IMR-90 (cell line): ENCODE results near the gene CRTAC1. TPM values are rescaled to one million over a fixed set of nuclear protein-coding genes. Genes with fewer than 3 reads are reported as not detected.

Experiments used
- ATAC-seq: fragments of 200-7000 bp; cut with Tn5 transposase; 2 replicates; pipeline ENCODE4 v1.9.1; 2020; ENCODE audit warnings: low read depth, mild to moderate bottlenecking, moderate library complexity
- BruUV-seq: library from RNA; stranded (reverse); fragments of 400-500 nt; replicated peaks from 2 replicates; lab custom pipeline; 2021; lab: Mats Ljungman, UMichigan
- CTCF ChIA-PET: fragments of 300-600 bp; formaldehyde crosslinking; extraction: SDS; loops from one replicate; lab custom pipeline; 2021; ENCODE audit warnings: antibody characterized with exemption; lab: Yijun Ruan, JAX
- POLR2A ChIA-PET: fragments of 300-600 bp; sonication (Branson Sonifier 250); formaldehyde crosslinking; loops from one replicate; lab custom pipeline; 2022; ENCODE audit warnings: antibody characterized with exemption; ENCODE audit not compliant: unreplicated experiment; lab: Charles Lee
- DNase-seq: peaks from one replicate; pipeline ENCODE4 v3.0.0; 2013
- H2AFZ ChIP-seq: replicated peaks from 2 replicates; pipeline ENCODE3; 2013; ENCODE audit warnings: low read length, mild to moderate bottlenecking; ENCODE audit not compliant: poor library complexity
- H2AK5ac ChIP-seq: 2 replicates; pipeline ENCODE4 v1.6.1; 2013; ENCODE audit warnings: low read depth, low read length, inconsistent platforms
- H2AK9ac ChIP-seq: replicated peaks from 2 replicates; pipeline ENCODE3; 2013; ENCODE audit warnings: mild to moderate bottlenecking, low read depth, low read length, moderate library complexity; ENCODE audit not compliant: poor library complexity
- H2BK120ac ChIP-seq: 2 replicates; pipeline ENCODE4 v1.6.1; 2013; ENCODE audit warnings: low read depth, low read length, inconsistent platforms
- H2BK15ac ChIP-seq: 3 replicates; pipeline ENCODE4 v1.6.1; 2013; ENCODE audit warnings: low read depth, low read length, inconsistent platforms
- H2BK20ac ChIP-seq: 2 replicates; pipeline ENCODE4 v1.6.1; 2013; ENCODE audit warnings: low read depth, mild to moderate bottlenecking, inconsistent platforms, low read length, moderate library complexity
- H2BK5ac ChIP-seq: 2 replicates; pipeline ENCODE4 v1.6.1; 2013; ENCODE audit warnings: mild to moderate bottlenecking, low read depth, low read length, inconsistent platforms; ENCODE audit not compliant: poor library complexity, severe bottlenecking
- H3K14ac ChIP-seq: replicated peaks from 2 replicates; pipeline ENCODE4 v1.6.1; 2013; ENCODE audit warnings: low read depth, low read length, inconsistent platforms
- H3K18ac ChIP-seq: 2 replicates; pipeline ENCODE4 v1.6.1; 2013; ENCODE audit warnings: low read depth, low read length, control low read depth
- H3K23ac ChIP-seq: 2 replicates; pipeline ENCODE4 v1.6.1; 2013; ENCODE audit warnings: low read depth, low read length, inconsistent platforms
- H3K27ac ChIP-seq: 2 replicates; pipeline ENCODE4 v1.5.1; 2013; ENCODE audit warnings: mild to moderate bottlenecking, control low read depth, low read length; ENCODE audit not compliant: insufficient read depth
- H3K27me3 ChIP-seq: 2 replicates; pipeline ENCODE4 v1.6.1; 2013; ENCODE audit warnings: low read length; ENCODE audit not compliant: control insufficient read depth, insufficient read depth
- H3K36me3 ChIP-seq: 2 replicates; pipeline ENCODE4 v1.6.1; 2013; ENCODE audit warnings: low read length, mixed read lengths; ENCODE audit not compliant: control insufficient read depth, insufficient read depth
- H3K4ac ChIP-seq: 2 replicates; pipeline ENCODE4 v1.6.1; 2013; ENCODE audit warnings: low read depth, low read length, inconsistent platforms
- H3K4me1 ChIP-seq: 2 replicates; pipeline ENCODE4 v1.6.1; 2013; ENCODE audit warnings: low read length, mixed read lengths; ENCODE audit not compliant: control insufficient read depth, insufficient read depth
- H3K4me2 ChIP-seq: 2 replicates; pipeline ENCODE4 v1.6.1; 2013; ENCODE audit warnings: low read depth, mild to moderate bottlenecking, control low read depth, low read length, moderate library complexity
- H3K4me3 ChIP-seq: 2 replicates; pipeline ENCODE4 v1.5.1; 2013; ENCODE audit warnings: low read depth, mild to moderate bottlenecking, control low read depth, low read length, moderate library complexity; ENCODE audit not compliant: insufficient read depth
- H3K56ac ChIP-seq: 2 replicates; pipeline ENCODE4 v1.6.1; 2013; ENCODE audit warnings: low read length, inconsistent platforms; ENCODE audit not compliant: insufficient read depth; ENCODE audit errors: extremely low read depth
- H3K79me1 ChIP-seq, 2 experiments: 2 replicates each; pipeline ENCODE4 v1.6.1; 2013; ENCODE audit warnings: low read length in 2 of 2, inconsistent platforms in 1 of 2, low read depth in 1 of 2
- H3K9ac ChIP-seq: 2 replicates; pipeline ENCODE4 v1.6.1; 2013; ENCODE audit warnings: low read depth, low read length, control low read depth
- H3K9me1 ChIP-seq: 2 replicates; pipeline ENCODE4 v1.6.1; 2013; ENCODE audit warnings: low read length, inconsistent platforms; ENCODE audit not compliant: insufficient read depth
- H3K9me3 ChIP-seq: 2 replicates; pipeline ENCODE4 v1.6.1; 2013; ENCODE audit warnings: low read length; ENCODE audit not compliant: control insufficient read depth, insufficient read depth
- H4K20me1 ChIP-seq: 2 replicates; pipeline ENCODE4 v1.6.1; 2013; ENCODE audit warnings: low read length, inconsistent platforms; ENCODE audit not compliant: insufficient read depth
- H4K5ac ChIP-seq: 2 replicates; pipeline ENCODE4 v1.6.1; 2013; ENCODE audit warnings: mild to moderate bottlenecking, low read depth, low read length, control low read depth
- H4K8ac ChIP-seq, 2 experiments: 2 replicates each; pipeline ENCODE4 v1.6.1; 2013; ENCODE audit warnings: low read depth in 2 of 2, low read length in 2 of 2, control low read depth in 1 of 2, inconsistent platforms in 1 of 2
- H4K91ac ChIP-seq: 2 replicates; pipeline ENCODE4 v1.6.1; 2013; ENCODE audit warnings: low read depth, low read length, inconsistent platforms; ENCODE audit not compliant: insufficient read depth
- BHLHE40 ChIP-seq: fragments of 150-350 bp; IDR thresholded peaks from 2 replicates; pipeline ENCODE4 v1.6.1; 2016; ENCODE audit warnings: mild to moderate bottlenecking, low read depth, low read length
- MAZ ChIP-seq: IDR thresholded peaks from 2 replicates; pipeline ENCODE4 v1.6.1; 2012; ENCODE audit warnings: low read depth, mild to moderate bottlenecking, low read length, improper control_type of control experiment, moderate library complexity, borderline replicate concordance
- RAD21 ChIP-seq: IDR thresholded peaks from 2 replicates; pipeline ENCODE4 v1.6.1; 2012; ENCODE audit warnings: low read length, improper control_type of control experiment
- WGBS, 2 experiments: methylation state at CpG; one replicate each; pipeline versions ENCODE4 v1.1.5 to v1.1.7; 2013; ENCODE audit warnings: missing lambda C conversion rate in 2 of 2; ENCODE audit not compliant: insufficient read length in 1 of 2; ENCODE audit errors: extremely low coverage in 2 of 2; 5-methylcytosine and 5-hydroxymethylcytosine counted together
- dilution Hi-C: fragments of 300-500 bp; cut with HindIII; formaldehyde crosslinking; loops from one replicate; pipeline ENCODE4 v1.14.3; 2018; ENCODE audit warnings: low sequenced_read_pairs; ENCODE audit not compliant: unreplicated experiment
- in situ Hi-C: fragments of 300-500 bp; cut with MboI; formaldehyde crosslinking; loops from 3 replicates; pipeline ENCODE4 v1.14.3; 2019; ENCODE audit warnings: low sequenced_read_pairs, inconsistent platforms, mixed read lengths
- intact Hi-C: fragments of 100-400 bp; cut with micrococcal nuclease; formaldehyde crosslinking; loops from 2 replicates; pipeline ENCODE4 v1.10.0; 2022
- polyA plus RNA-seq, 3 experiments: library from polyadenylated mRNA; depleted of rRNA; stranded (reverse); fragments of >200 nt; gene quantifications; 2 replicates each; pipeline ENCODE4 v1.2.3, GENCODE V29; 2012; ENCODE audit warnings: low replicate concordance in 1 of 3
- total RNA-seq: library from RNA; depleted of rRNA; stranded (reverse); fragments of >200 nt; gene quantifications from 2 replicates; pipeline ENCODE4 v1.2.3, GENCODE V29; 2012

The CRTAC1 gene
- total and polyA plus RNA-seq, 2 of the 4 experiments (the other 2 are of a cell fraction) = not detected

DNA sequence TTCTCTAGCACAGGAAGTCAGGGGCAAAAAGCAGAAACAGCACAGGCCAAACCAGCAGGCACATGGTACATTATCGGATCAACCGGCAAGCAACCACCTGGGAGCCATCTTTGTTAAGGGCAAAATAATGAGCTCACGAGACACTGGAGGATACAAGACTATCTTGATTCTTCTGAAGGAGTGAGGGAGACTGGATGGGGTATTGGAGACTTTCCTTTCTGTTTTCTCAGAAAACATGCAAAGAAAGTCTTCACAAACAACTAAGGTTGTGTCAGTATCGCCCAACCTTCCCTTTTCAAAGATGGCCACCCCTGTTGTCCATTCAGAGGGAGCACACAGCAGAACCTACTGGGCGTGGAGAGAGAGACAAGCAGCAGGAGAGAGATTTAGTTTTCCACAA is 151.2 kb downstream of the CRTAC1 start:
- intact Hi-C loops = no loop called here
- POLR2A ChIA-PET = no interaction called here

More for the DNA sequence above, 151.2 kb downstream of the CRTAC1 start:
- Histone ChIP-seq H3K4me2 (no peak overlapping the region), H2AFZ (no peak overlapping the region), H4K8ac (no peak overlapping the region), H4K91ac (no peak overlapping the region), H2AK5ac (no peak overlapping the region), H3K14ac (no peak overlapping the region), H3K9me3 (no peaks in the 10 kb centered on the region), H3K9ac (no peak overlapping the region), H3K27ac (no peak overlapping the region), H2BK5ac (no peak overlapping the region), H3K36me3 (no peaks in the 10 kb centered on the region), H3K4me1 (no peaks in the 10 kb centered on the region), H3K9me1 (no peaks in the 10 kb centered on the region), H2BK120ac (no peak overlapping the region), H3K18ac (no peak overlapping the region), H2AK9ac (no peak overlapping the region), H2BK15ac (no peak overlapping the region), H3K4me3 (no peak overlapping the region), H3K27me3 (peaks cover 11% of the 10 kb centered on the region), H3K56ac (no peak overlapping the region), H4K20me1 (no peaks in the 10 kb centered on the region), H3K4ac (no peak overlapping the region), H4K5ac (no peak overlapping the region), H3K23ac (no peak overlapping the region), H2BK20ac (no peak overlapping the region), H3K79me1 (no peaks in the 10 kb centered on the region)
- BruUV-seq = no TSS peak
- in situ Hi-C loops (no loop called here), dilution Hi-C loops (no loop called here)
- ATAC-seq (no peak), DNase-seq (no peak)
- TF ChIP-seq MAZ (no peak), BHLHE40 (no peak), RAD21 (no peak)
- no CpG with 5 or more reads among the region's 5 CpGs for WGBS, 2 experiments
- CTCF ChIA-PET = interaction anchor here (0.8 kb wide), 1 partner anchor 9 kb away, joined by 3 read pairs; no protein-coding TSS in a partner anchor
